GM12865 (cell line): ENCODE results near the gene ADCY5.

Source experiments
- DNase-seq: peaks from one replicate; pipeline ENCODE4 v3.0.0; 2010; ENCODE audit warnings: low read depth
- H3K4me3 ChIP-seq: 2 replicates; pipeline ENCODE4 v1.5.1; 2011; ENCODE audit warnings: mild to moderate bottlenecking, low read depth, low read length, control low read depth
- TF ChIP-seq, protein P1 (sequence below): IDR thresholded peaks from 2 replicates; pipeline ENCODE4 v1.5.1; 2011; ENCODE audit warnings: low read length, control low read depth, low read depth, inconsistent platforms; ENCODE audit not compliant: insufficient read depth; ENCODE audit errors: missing control alignments

The ADCY5 gene

DNA sequence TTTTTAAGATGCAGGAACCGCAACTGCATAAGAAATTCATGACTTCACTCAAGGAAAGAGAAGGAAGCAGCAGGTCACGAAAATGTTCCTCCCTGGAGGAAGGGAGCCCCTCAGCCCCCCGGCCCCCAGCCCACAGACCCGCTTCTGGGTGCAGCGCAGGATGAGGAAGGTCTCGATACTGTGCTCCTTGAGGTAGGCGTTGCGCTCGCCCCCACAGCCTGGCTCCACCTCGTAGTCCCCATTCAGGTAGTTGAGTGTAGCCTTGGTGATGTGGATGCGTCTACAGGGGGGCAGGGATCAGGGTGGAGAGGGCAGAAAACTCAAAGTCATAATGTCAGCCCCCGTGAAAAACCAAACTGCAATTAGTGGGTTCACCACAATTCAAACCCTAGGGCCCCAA is 121.4 kb downstream of the ADCY5 start:
- DNase-seq, result no peak
- TF ChIP-seq, protein P1, sequence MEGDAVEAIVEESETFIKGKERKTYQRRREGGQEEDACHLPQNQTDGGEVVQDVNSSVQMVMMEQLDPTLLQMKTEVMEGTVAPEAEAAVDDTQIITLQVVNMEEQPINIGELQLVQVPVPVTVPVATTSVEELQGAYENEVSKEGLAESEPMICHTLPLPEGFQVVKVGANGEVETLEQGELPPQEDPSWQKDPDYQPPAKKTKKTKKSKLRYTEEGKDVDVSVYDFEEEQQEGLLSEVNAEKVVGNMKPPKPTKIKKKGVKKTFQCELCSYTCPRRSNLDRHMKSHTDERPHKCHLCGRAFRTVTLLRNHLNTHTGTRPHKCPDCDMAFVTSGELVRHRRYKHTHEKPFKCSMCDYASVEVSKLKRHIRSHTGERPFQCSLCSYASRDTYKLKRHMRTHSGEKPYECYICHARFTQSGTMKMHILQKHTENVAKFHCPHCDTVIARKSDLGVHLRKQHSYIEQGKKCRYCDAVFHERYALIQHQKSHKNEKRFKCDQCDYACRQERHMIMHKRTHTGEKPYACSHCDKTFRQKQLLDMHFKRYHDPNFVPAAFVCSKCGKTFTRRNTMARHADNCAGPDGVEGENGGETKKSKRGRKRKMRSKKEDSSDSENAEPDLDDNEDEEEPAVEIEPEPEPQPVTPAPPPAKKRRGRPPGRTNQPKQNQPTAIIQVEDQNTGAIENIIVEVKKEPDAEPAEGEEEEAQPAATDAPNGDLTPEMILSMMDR, result no peak
- H3K4me3 ChIP-seq, result no peak overlapping the region

DNA sequence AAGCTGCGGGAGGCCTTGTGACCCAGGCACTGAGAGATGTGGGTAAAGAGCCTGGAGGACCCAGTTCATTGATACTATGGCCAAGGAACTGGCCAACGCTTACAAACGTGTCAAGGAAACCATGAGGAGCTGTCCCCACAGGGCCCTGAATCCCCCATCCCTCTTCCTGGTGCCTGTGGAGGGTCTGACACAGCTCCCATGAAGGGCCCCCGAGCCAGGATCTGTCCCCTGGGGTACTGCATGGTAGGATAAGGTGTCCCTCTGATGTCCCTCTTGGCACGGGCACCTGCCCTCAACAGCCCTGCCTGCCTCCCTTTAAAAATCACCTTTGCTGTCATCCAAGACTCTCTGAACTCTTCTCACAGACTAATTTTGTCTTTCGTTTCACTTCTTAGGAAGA is 122.4 kb downstream of the ADCY5 start:
- DNase-seq, result no peak
- H3K4me3 ChIP-seq, result no peak overlapping the region
- TF ChIP-seq, protein P1, result no peak

DNA sequence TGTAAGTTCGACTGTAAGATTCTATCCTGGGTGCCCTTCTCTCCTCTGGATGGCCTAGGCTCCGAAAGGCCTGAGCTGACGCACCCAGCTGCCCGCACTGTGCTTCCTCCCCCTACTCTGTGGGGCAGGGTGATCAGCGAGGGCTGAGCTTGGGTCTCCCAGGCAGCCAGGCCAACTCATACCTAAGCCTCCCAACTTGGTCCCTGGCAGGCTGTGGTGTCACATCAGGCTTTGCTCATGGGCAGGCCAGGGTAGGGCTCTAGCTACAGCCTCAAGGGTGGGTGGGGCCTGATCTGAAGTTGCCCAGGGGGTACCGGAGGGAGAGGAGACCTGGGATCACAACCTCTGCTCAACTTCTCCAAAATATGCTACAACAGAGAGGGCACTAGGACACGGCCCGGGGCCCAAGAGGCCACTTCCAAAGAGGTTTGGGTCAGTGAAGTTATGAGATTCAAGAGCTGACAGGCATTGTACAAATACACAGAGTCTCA is 123.1 kb downstream of the ADCY5 start:
- TF ChIP-seq, protein P1, result no peak

DNA sequence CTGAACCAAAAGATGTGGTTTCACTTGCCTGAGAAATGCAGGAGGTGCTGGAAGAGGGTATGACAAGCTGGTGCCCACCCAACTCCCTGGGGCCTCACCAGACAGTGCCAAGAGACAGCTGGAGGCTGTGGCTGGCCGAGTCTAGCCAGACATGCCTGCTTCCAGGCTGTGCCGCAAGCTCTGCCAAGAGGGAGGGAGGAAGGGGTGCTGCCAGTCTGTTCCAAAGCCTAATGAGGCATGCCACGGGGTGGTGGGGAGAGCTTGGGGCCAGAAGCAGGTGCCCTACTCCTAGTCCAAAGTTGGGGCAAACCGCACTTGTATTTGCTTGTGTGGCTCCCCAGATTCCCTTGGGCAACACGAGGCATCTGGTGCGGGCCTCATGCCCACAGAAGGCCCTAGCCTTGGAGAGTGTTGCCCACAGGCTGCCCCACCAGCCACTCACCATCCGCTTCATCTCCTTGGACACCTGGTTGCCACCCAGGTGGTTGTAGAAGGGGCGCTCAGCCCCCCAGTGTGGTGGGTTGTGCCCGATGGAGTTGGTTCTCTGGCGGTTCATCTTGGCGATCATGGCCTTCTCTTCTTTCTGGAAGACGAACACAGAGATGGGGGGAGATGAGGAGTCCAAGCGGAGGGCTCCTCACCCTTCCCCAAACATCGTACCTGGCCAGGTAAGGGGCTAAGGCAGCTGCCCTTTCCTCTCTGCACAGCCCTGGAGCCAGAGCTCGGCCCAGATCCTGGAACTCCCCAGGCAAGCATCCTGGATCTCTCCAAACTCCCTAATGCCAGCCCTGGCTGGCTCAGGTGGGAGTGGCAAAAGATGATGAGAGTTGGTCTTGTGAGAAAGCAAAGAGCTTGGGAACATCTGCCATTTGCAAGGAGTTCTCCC is 123.8 kb downstream of the ADCY5 start:
- H3K4me3 ChIP-seq, result no peak overlapping the region
- no peak for DNase-seq
- TF ChIP-seq, protein P1, result no peak

More for the DNA sequence above, 123.1 kb downstream of the ADCY5 start:
- no peak for DNase-seq
- H3K4me3 ChIP-seq, result no peak overlapping the region

DNA sequence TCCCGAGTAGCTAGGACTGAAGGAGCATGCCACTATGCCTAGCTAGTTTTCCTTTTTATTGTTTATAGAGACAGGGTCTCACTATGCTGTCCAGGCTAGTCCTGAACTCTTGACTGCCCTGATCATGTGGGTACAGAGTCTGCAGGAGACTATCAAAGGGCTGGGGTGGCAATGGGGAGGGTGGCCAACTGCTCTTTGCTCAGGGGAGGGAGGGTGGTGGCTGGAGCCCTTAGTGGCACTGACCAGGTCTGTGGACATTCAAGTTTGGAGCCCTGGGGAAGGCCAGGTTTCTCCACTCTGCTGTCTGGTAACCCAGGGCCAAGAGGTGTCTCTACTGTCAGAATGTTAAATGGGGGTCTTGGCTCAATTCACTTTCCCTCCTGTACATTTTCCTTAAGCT is 125.1 kb downstream of the ADCY5 start:
- TF ChIP-seq, protein P1, result no peak
- H3K4me3 ChIP-seq, result no peak overlapping the region
- DNase-seq, result no peak

DNA sequence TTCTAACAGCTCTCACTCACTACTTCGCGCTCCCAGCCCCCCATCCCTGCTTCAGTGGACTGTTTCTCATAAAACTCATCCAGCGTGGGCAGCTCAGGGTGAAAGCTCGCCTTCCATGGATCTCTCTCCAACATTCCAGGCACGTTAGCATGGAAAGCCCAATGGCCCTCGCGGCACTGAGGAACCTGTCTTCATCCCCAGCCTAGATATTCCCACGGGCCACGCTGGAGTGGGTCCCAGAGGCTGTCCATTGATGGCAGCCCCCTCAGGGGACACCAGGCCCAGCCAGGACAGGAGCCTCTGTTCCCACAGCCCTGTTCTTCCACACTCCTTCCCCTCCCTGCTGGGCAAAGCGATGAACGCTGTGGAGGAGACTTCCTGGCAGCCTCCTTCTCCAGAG is 126.0 kb downstream of the ADCY5 start:
- TF ChIP-seq, protein P1, result no peak
- H3K4me3 ChIP-seq, result no peak overlapping the region
- no peak for DNase-seq

DNA sequence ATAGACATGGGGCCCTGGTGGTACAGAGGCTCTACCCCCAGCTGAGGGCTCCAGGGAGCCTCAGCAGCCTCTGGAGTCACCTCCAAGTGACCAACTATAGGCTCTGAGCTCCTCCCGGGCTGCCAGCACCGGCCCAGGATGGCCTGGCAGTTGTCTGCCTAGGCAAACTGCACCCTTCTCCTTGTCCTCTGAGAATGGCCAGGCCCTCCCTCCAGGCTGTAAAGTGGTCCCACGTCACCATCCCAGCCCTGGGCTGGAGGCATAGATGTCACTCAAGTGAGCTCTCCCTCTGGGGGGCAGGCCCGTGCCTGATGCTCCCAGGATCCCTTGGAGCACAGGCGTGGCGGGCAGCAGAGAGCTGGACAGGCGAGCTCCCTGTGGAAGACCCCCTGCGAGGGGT is 127.1 kb downstream of the ADCY5 start:
- H3K4me3 ChIP-seq, result no peak overlapping the region
- TF ChIP-seq, protein P1, result no peak
- no peak for DNase-seq
